Liver (tissue), 9 donors: Measurements from ENCODE around the gene ZNF502. TPM values are rescaled to one million over a fixed set of nuclear protein-coding genes. Genes with fewer than 3 reads are reported as not detected.

ENCODE experiments used
- DNase-seq: peaks from one replicate; pipeline ENCODE4 v3.0.0-alpha.2; 2017; ENCODE audit warnings: low spot score
- H3K27ac ChIP-seq, 2 donors: one replicate each; pipeline ENCODE4 v1.7.0; 2013; ENCODE audit warnings: inconsistent platforms in 2 of 2, low read length in 2 of 2, control low read depth in 1 of 2, low read depth in 1 of 2, mild to moderate bottlenecking in 1 of 2
- H3K27me3 ChIP-seq, 4 donors: one replicate each; pipeline versions ENCODE4 v1.6.1 to v1.7.0; 2013; ENCODE audit warnings: low read length in 3 of 4, inconsistent platforms in 1 of 4, mild to moderate bottlenecking in 1 of 4, moderate library complexity in 1 of 4; ENCODE audit not compliant: control insufficient read depth in 4 of 4, insufficient read depth in 4 of 4
- H3K36me3 ChIP-seq, 4 donors: one replicate each; pipeline versions ENCODE4 v1.6.1 to v1.7.0; 2013; ENCODE audit warnings: low read length in 3 of 4, mild to moderate bottlenecking in 3 of 4, low read depth in 1 of 4, moderate library complexity in 1 of 4; ENCODE audit not compliant: control insufficient read depth in 4 of 4, insufficient read depth in 3 of 4
- H3K4me1 ChIP-seq, 4 donors: one replicate each; pipeline versions ENCODE4 v1.6.1 to v1.7.0; 2013; ENCODE audit warnings: low read length in 3 of 4, mild to moderate bottlenecking in 3 of 4, moderate library complexity in 1 of 4; ENCODE audit not compliant: control insufficient read depth in 4 of 4, insufficient read depth in 4 of 4
- H3K4me3 ChIP-seq, 3 donors: one replicate each; pipeline versions ENCODE4 v1.6.1 to v1.7.0; 2013; ENCODE audit warnings: low read length in 3 of 3, control low read depth in 1 of 3, low read depth in 1 of 3, mild to moderate bottlenecking in 1 of 3
- H3K9ac ChIP-seq, 2 donors: one replicate each; pipeline ENCODE4 v1.7.0; 2013; ENCODE audit warnings: low read length in 2 of 2, mild to moderate bottlenecking in 2 of 2, moderate library complexity in 2 of 2, control low read depth in 1 of 2, low read depth in 1 of 2
- H3K9me3 ChIP-seq, 4 donors: one replicate each; pipeline versions ENCODE4 v1.6.1 to v1.7.0; 2013; ENCODE audit warnings: low read length in 3 of 4; ENCODE audit not compliant: control insufficient read depth in 4 of 4
- ATF3 ChIP-seq: IDR thresholded peaks from 2 replicates; pipeline ENCODE4 v1.6.1; 2016; ENCODE audit warnings: antibody characterized with exemption
- EGR1 ChIP-seq, 2 donors: IDR thresholded peaks; 2 replicates each; pipeline ENCODE4 v1.6.1; 2016 to 2018; ENCODE audit warnings: antibody characterized with exemption in 2 of 2, low read depth in 2 of 2
- FOXA1 ChIP-seq: IDR thresholded peaks from 2 replicates; pipeline ENCODE4 v1.6.1; 2016; ENCODE audit warnings: antibody characterized with exemption
- FOXA2 ChIP-seq: IDR thresholded peaks from 2 replicates; pipeline ENCODE4 v1.6.1; 2016; ENCODE audit warnings: antibody characterized with exemption
- GABPA ChIP-seq, 2 donors: IDR thresholded peaks in 1 of 2; conservative IDR thresholded peaks in 1 of 2; 2 replicates each; pipeline ENCODE4 v1.6.1; 2016; ENCODE audit warnings: antibody characterized with exemption in 2 of 2, mild to moderate bottlenecking in 1 of 2, moderate library complexity in 1 of 2
- HNF4A ChIP-seq, 2 donors: conservative IDR thresholded peaks; 2 replicates each; pipeline ENCODE4 v1.6.1; 2016; ENCODE audit warnings: antibody characterized with exemption in 2 of 2, mild to moderate bottlenecking in 2 of 2
- HNF4G ChIP-seq: IDR thresholded peaks from 2 replicates; pipeline ENCODE4 v1.6.1; 2016; ENCODE audit warnings: antibody characterized with exemption
- MAX ChIP-seq: IDR thresholded peaks from 2 replicates; pipeline ENCODE4 v1.6.1; 2016; ENCODE audit warnings: antibody characterized with exemption
- RAD21 ChIP-seq, 2 donors: IDR thresholded peaks; 2 replicates each; pipeline ENCODE4 v1.6.1; 2016; ENCODE audit warnings: antibody characterized with exemption in 2 of 2, mild to moderate bottlenecking in 2 of 2
- REST ChIP-seq: IDR thresholded peaks from 2 replicates; pipeline ENCODE4 v1.6.1; 2016; ENCODE audit warnings: antibody characterized with exemption, mild to moderate bottlenecking
- SP1 ChIP-seq: IDR thresholded peaks from 2 replicates; pipeline ENCODE4 v1.6.1; 2018; ENCODE audit warnings: antibody characterized with exemption, mild to moderate bottlenecking
- YY1 ChIP-seq: IDR thresholded peaks from 2 replicates; pipeline ENCODE4 v1.6.1; 2016; ENCODE audit warnings: antibody characterized with exemption, mild to moderate bottlenecking
- ZBTB33 ChIP-seq: IDR thresholded peaks from 2 replicates; pipeline ENCODE4 v1.6.1; 2016; ENCODE audit warnings: antibody characterized with exemption
- WGBS: extraction: QIAGEN DNeasy Blood & Tissue Kit; methylation state at CpG from one replicate; pipeline ENCODE4 v1.1.7; 2013; 5-methylcytosine and 5-hydroxymethylcytosine counted together
- polyA plus RNA-seq, 2 donors: library from polyadenylated mRNA; stranded (reverse) in 1 of 2; unstranded in 1 of 2; fragments of 200-250 nt in 1 of 2; fragments of >200 nt in 1 of 2; fragmentation: Nextera tagmentation in 1 of 2; extraction: Ambion mirVana in 1 of 2; gene quantifications; one replicate each; pipeline versions ENCODE4 v1.2.1 to v1.2.3, GENCODE V29; 2013 to 2015
- total RNA-seq, 2 donors: library from RNA; depleted of rRNA; stranded (reverse); fragments of >200 nt; gene quantifications; one replicate each; pipeline ENCODE4 v1.2.3, GENCODE V29; 2014
- donor health status: healthy.
- donor health status: healthy.
- donor health status: healthy.
- donor health status: healthy.
- donor health status: healthy.

ZNF502 gene
- total and polyA plus RNA-seq, 4 donors: 0.75 to 2.1 (median 1.3) TPM

- no peak overlapping the region for H3K9ac ChIP-seq
- peaks cover 4 to 32% (median 27%) of the 10 kb centered on the region in 4 donors for H3K36me3 ChIP-seq
- 97% methylated on average over 1 of the region's 1 CpG for WGBS
- H3K4me1 ChIP-seq: no peaks in the 10 kb centered on the region
- DNase-seq: no peak
- H3K27me3 ChIP-seq: no peaks in the 10 kb centered on the region
- peaks cover 66 to 85% (median 67%) of the 10 kb centered on the region in 4 donors for H3K9me3 ChIP-seq
- peak overlapping the region in 2 of 3 donors; percentile 13 to 69 for H3K4me3 ChIP-seq
- TF ChIP-seq MAX (no peak), ATF3 (no peak), FOXA2 (no peak), YY1 (no peak), HNF4G (no peak), HNF4A (conservative IDR thresholded peaks at IDR 0.05) (no peak), ZBTB33 (no peak), RAD21 (IDR thresholded peaks at IDR 0.05) (no peak)
- no peak overlapping the region for H3K27ac ChIP-seq
These were observed 9.6 kb downstream of the ZNF502 start for GRCh38 chr3:44722103-44722401.

GRCh38 chr3:44729384-44729910, 17.0 kb downstream of the ZNF502 start, which contains the start of gene ZNF501:
TSS of gene ZNF501 (plus strand) at chr3:44729635. CDS start at chr3:44734422, 4,787 bp downstream.
- H3K27me3 ChIP-seq: no peaks in the 10 kb centered on the region
- H3K27ac ChIP-seq: no peak within 1 kb of the TSS
- H3K9me3 ChIP-seq: peaks cover 40 to 75% (median 61%) of the 10 kb centered on the region in 4 donors
- WGBS: 3% methylated on average over 46 of the region's 46 CpGs
- TF ChIP-seq YY1 (peak; percentile 68), RAD21 (IDR thresholded peaks at IDR 0.05) (peak in 1 of 2 donors; percentile 49), GABPA (IDR thresholded peaks at IDR 0.05 in 1 of 2, conservative IDR thresholded peaks at IDR 0.05 in 1 of 2) (peak; percentile 66 to 93), SP1 (peak; percentile 20), FOXA1 (no peak), HNF4G (no peak), REST (no peak), EGR1 (IDR thresholded peaks at IDR 0.05; ENCODE audit: low read depth in 2 of 2) (no peak), ATF3 (no peak)
- peak within 1 kb of the TSS; percentile 70 to 82 (median 75) for H3K4me3 ChIP-seq
- peak within 1 kb of the TSS in 1 of 2 donors; percentile 27 for H3K9ac ChIP-seq
- peaks cover 0 to 18% (median 10%) of the 10 kb centered on the region in 4 donors for H3K36me3 ChIP-seq
- peak; percentile 90 for DNase-seq
- peaks cover 0 to 3% (median 0%) of the 10 kb centered on the region in 4 donors for H3K4me1 ChIP-seq
